ENCODE results near the gene TGFBI. TPM values are rescaled to one million over a fixed set of nuclear protein-coding genes. Genes with fewer than 3 reads are reported as not detected.
A peak's percentile ranks its signal among the peaks of the same experiment; 100 is the strongest.

TGFBI gene
- total and polyA plus RNA-seq, 9 of the 15 experiments (the other 6 are each of a cell fraction or from before 2014, with no cell fraction given) = 0.05 to 0.62 (median 0.08) TPM; not detected in 6

- TF ChIP-seq YY1 (IDR thresholded peaks at IDR 0.05; ENCODE audit: borderline replicate concordance in 1 of 3, control insufficient read depth in 1 of 3, extremely low read depth in 1 of 3, insufficient read depth in 3 of 3, insufficient read length in 1 of 3, insufficient replicate concordance in 2 of 3, low read depth in 1 of 3, low read length in 2 of 3) (no peak), MCM5 (IDR thresholded peaks at IDR 0.05; ENCODE audit: low read depth) (no peak), ZNF584 (CRISPR knock-in tag; IDR thresholded peaks at IDR 0.05; ENCODE audit: low read depth) (peak; percentile 91), TEAD1 (CRISPR knock-in tag; IDR thresholded peaks at IDR 0.05) (no peak), BRD4 (IDR thresholded peaks at IDR 0.05) (no peak; the same call in 1 of the 2 replicates), U2AF1 (optimal IDR thresholded peaks at IDR 0.05; ENCODE audit: low read depth, low read length) (no peak), MCM3 (IDR thresholded peaks at IDR 0.05) (no peak), ZNF133 (CRISPR knock-in tag; IDR thresholded peaks at IDR 0.05) (no peak), JUNB (CRISPR knock-in tag; conservative IDR thresholded peaks at IDR 0.05) (no peak), ZNF23 (CRISPR knock-in tag; IDR thresholded peaks at IDR 0.05) (no peak), AFF1 (IDR thresholded peaks at IDR 0.05; ENCODE audit: low read depth in 1 of 2, partially characterized antibody in 2 of 2) (no peak), RNF2 (IDR thresholded peaks at IDR 0.05) (no peak), ZNF24 (IDR thresholded peaks at IDR 0.05) (no peak), ZNF407 (IDR thresholded peaks at IDR 0.05; ENCODE audit: low read depth) (no peak), MAFG (tag; conservative IDR thresholded peaks at IDR 0.05) (no peak), RAD21 (CRISPR knock-in tag; conservative IDR thresholded peaks at IDR 0.05 in 1 of 2, IDR thresholded peaks at IDR 0.05 in 1 of 2) (peak; percentile 55 to 69)
Measured at GRCh38 chr5:136082390-136083193, 53.8 kb downstream of the TGFBI start (continued).
